GM12874 (cell line): Measurements from ENCODE around the gene LY6G6D.

ENCODE experiments used
- TF ChIP-seq, protein P1 (sequence below): IDR thresholded peaks from 2 replicates; pipeline ENCODE4 v1.5.1; 2011; ENCODE audit warnings: low read depth, mild to moderate bottlenecking, control low read depth, low read length, moderate library complexity; ENCODE audit not compliant: insufficient read depth

The LY6G6D gene

DNA sequence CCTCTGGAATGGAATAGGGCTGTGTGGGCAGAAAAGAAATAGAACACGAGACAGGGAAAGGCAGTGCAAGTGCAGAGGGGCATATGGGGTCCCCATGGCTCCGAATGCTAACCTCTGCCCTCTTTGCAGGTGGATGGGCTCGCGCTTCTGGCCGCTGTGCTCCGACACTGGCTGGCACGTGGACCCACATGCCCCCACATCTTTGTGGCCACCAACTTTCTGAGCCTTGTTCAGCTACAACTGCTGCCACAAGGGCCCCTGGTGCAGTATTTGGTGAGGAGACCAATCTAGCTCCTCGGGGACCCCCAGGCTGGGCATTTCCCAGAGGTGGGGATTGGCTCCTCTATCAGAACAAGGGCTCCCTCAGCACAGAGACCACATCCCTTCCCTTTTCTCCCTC lies 46.2 kb downstream of the LY6G6D start:
- TF ChIP-seq, protein P1, sequence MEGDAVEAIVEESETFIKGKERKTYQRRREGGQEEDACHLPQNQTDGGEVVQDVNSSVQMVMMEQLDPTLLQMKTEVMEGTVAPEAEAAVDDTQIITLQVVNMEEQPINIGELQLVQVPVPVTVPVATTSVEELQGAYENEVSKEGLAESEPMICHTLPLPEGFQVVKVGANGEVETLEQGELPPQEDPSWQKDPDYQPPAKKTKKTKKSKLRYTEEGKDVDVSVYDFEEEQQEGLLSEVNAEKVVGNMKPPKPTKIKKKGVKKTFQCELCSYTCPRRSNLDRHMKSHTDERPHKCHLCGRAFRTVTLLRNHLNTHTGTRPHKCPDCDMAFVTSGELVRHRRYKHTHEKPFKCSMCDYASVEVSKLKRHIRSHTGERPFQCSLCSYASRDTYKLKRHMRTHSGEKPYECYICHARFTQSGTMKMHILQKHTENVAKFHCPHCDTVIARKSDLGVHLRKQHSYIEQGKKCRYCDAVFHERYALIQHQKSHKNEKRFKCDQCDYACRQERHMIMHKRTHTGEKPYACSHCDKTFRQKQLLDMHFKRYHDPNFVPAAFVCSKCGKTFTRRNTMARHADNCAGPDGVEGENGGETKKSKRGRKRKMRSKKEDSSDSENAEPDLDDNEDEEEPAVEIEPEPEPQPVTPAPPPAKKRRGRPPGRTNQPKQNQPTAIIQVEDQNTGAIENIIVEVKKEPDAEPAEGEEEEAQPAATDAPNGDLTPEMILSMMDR: no peak

DNA sequence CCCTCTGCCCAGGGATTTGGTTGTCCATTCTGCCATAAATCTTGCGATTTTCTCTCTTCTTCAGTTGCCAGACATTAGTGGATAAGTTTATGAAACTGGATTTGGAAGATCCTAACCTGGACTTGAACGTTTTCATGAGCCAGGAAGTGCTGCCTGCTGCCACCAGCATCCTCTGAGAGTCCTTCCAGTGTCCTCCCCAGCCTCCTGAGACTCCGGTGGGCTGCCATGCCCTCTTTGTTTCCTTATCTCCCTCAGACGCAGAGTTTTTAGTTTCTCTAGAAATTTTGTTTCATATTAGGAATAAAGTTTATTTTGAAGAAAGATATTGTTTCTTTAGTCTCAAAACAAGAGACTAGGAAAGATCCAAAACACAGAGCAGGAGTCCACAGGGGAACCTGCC lies 47.2 kb downstream of the LY6G6D start, which contains the start of gene SAPCD1:
TSS of gene SAPCD1 (plus strand) at position 301 of the 400 bp plus-strand sequence. CDS start 399 bp downstream, outside the sequence.
- TF ChIP-seq, protein P1: no peak

DNA sequence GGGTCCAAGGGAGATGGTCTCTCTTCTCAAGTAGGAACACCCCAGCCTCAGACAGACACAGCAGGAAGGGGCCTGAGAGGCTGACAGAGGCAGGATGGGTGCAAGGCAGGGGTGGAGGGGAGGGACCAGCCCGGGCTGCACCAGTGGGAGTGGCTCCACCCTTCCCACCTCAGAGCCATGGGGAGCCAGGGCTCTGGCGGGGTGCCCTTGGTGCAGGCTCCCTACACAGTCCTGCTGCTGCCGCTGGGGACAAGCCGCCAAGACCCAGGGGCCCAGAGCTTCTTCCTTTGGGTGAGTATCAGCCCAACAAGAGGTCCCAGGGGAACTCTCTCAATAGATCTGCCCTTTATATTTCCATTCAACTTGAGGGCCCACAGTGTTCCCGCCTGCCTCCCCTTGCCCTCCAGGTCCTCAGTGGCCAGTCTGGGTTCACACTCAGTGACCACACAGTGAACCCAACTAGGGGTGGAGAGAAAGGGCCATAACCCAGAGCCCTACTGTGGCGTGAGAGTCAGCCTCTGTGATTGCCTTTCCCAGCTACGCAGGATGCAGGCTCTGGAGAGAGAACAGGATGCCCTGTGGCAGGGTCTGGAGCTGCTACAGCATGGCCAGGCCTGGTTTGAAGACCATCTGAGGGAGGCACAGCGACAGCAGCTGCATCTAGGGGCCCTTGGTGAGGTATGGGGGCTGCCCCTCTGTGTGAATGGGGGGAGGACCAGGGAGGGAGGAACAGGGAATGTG lies 47.9 kb downstream of the LY6G6D start:
- TF ChIP-seq, protein P1: no peak

DNA sequence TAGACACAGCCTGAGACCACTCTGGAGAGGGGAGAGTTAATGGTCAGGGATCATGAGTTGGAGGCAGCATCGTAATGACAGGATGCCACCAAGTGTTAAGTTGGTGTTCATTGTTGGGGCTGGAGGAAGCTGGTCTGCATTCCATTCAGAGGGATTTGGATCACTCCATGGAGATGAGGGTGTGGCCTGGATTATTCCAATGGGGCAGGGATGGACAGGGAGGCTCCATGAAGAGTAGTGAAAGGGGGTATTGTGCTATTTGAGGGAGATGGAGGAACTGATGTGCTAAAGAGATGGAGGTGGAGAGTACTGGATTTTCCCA lies 48.4 kb downstream of the LY6G6D start:
- TF ChIP-seq, protein P1: no peak

DNA sequence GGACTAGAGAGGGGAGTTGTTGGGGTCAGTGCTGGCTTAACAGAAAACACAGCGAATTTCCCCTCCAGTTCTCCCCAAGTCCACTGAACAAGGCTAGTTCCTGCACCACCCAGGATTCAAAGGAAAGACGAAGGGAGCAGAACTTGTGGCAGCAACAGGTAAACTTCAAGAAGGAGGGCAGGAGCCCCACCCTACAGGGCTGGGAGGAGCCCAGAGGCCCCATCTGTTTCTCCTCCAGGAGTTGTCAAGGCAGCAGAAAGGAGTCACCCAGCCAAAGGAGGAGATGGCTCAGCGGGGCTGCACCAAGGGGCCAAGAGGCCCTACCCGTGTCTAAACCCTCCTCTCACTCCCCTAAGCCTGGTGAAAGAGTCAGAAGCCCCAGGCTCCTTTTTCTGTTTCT lies 49.0 kb downstream of the LY6G6D start:
- TF ChIP-seq, protein P1: no peak

DNA sequence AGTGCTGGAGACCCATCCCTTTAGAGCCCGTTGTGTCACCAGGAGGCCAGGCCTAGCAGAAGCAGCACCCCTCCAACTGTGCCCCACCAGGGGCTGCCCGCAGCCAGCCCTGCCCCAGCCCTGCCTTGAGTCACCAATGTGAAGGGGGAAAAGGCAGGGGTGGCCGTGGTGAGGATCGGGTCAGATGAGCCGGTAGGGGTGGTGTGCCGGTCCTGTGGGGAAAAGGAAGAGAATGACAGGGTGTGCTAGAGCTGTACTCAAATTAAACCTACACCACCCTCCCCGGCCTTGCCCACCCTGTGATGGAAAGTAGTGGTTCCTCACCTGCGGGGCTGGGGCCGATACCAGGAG lies 50.4 kb downstream of the LY6G6D start:
- TF ChIP-seq, protein P1: no peak

DNA sequence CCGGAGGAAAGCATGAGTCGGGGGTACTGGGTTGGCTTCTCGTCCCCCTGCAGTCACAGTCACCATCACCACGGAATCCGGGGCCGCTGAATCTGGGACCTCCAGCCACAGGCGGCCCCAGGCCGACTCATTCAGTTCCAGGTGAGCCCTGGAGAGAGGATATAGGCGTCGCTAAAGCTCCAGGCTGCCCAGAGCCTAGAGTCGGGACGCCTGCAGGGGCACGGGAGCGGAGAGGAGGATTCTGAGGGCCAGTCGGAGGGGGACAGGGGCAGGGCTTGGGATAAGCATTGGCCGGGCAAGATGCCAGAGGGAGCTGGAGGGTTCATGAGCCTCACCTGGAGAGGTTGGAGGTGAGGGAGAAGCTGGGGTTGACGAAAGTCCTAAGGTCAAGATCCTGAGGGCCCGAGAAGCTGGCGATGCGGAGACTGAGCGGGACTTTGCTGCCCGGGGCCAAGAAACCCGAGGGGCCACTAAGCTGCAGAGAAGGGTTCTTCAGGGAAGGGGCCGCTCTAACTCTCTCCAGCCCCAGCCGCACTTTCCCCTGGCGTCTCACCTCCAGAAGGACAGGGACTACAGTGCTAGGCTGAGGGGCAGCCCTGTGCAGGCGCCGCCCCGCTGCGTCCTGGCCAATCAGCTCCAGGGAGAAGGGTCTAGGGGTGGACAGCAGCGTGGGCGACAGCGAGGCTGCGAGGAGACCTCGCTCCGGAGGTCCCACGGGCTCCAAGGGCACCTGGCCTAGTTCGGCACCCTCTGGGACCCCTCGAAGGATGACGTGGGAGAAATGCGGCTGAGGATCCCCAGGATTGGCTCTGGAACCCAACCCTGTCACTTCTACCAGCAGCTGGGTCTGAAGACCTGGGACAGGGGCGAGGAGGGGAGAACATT lies 51.0 kb downstream of the LY6G6D start:
- TF ChIP-seq, protein P1: no peak
